OCI-LY1 (cell line): ENCODE results near the gene OR2F1.

Experiments used
- H2AFZ ChIP-seq: fragments of 200-600 bp; sonication (generic), shearing (Covaris generic); 2 replicates; pipeline ENCODE4 v1.6.0; 2014; ENCODE audit warnings: antibody characterized with exemption, mild to moderate bottlenecking, low read length
- H3F3A ChIP-seq: fragments of 200-600 bp; sonication (generic), shearing (Covaris generic); 2 replicates; pipeline ENCODE4 v1.6.0; 2014; ENCODE audit warnings: mild to moderate bottlenecking, antibody characterized with exemption, low read length, moderate library complexity; ENCODE audit not compliant: insufficient read depth
- H3K27ac ChIP-seq: fragments of 200-600 bp; sonication (generic); 2 replicates; pipeline ENCODE4 v1.5.1; 2014; ENCODE audit warnings: low read length, mixed run types, mild to moderate bottlenecking, low read depth; ENCODE audit not compliant: poor library complexity, severe bottlenecking
- H3K27me3 ChIP-seq: fragments of 200-600 bp; sonication (generic); 2 replicates; pipeline ENCODE4 v1.6.0; 2014; ENCODE audit warnings: antibody characterized with exemption, mild to moderate bottlenecking, low read length, moderate library complexity; ENCODE audit not compliant: insufficient read depth
- H3K36me3 ChIP-seq: fragments of 200-600 bp; sonication (generic); 2 replicates; pipeline ENCODE4 v1.6.1; 2014; ENCODE audit warnings: mild to moderate bottlenecking, antibody characterized with exemption, low read length, moderate library complexity, mixed read lengths; ENCODE audit not compliant: insufficient read depth
- H3K4me1 ChIP-seq: fragments of 200-600 bp; sonication (generic); 2 replicates; pipeline ENCODE4 v1.5.1; 2014; ENCODE audit warnings: mild to moderate bottlenecking, low read length, moderate library complexity; ENCODE audit not compliant: insufficient read depth, severe bottlenecking
- H3K4me2 ChIP-seq: fragments of 200-600 bp; sonication (generic), shearing (Covaris generic); 2 replicates; pipeline ENCODE4 v1.6.1; 2014; ENCODE audit warnings: low read length
- H3K4me3 ChIP-seq: fragments of 200-600 bp; sonication (generic); 2 replicates; pipeline ENCODE4 v1.5.1; 2014; ENCODE audit warnings: low read length, low read depth, mild to moderate bottlenecking, mixed read lengths; ENCODE audit not compliant: poor library complexity, severe bottlenecking
- H3K79me2 ChIP-seq: fragments of 200-600 bp; shearing (Covaris generic); 2 replicates; pipeline ENCODE4 v1.6.1; 2016; ENCODE audit warnings: mixed run types, low read length, mixed read lengths; ENCODE audit not compliant: insufficient read depth
- H3K9ac ChIP-seq: fragments of 200-600 bp; sonication (generic), shearing (Covaris generic); 2 replicates; pipeline ENCODE4 v1.6.1; 2014; ENCODE audit warnings: mild to moderate bottlenecking, low read length, mixed read lengths
- H3K9me2 ChIP-seq: fragments of 200-600 bp; sonication (generic), shearing (Covaris generic); 2 replicates; pipeline ENCODE4 v1.6.1; 2014; ENCODE audit warnings: low read depth, mild to moderate bottlenecking, low read length, mixed read lengths
- H3K9me3 ChIP-seq: fragments of 200-600 bp; shearing (Covaris generic); 2 replicates; pipeline ENCODE4 v1.6.1; 2014; ENCODE audit warnings: low read length, mixed read lengths
- H4K20me1 ChIP-seq: fragments of 200-600 bp; sonication (generic), shearing (Covaris generic); 2 replicates; pipeline ENCODE4 v1.6.0; 2016; ENCODE audit warnings: mild to moderate bottlenecking, low read length; ENCODE audit not compliant: insufficient read depth
- EZH2 ChIP-seq: fragments of 200-600 bp; sonication (generic), shearing (Covaris generic); IDR thresholded peaks from 2 replicates; pipeline ENCODE4 v1.8.0; 2017; ENCODE audit warnings: borderline replicate concordance, mixed run types, mild to moderate bottlenecking, antibody characterized with exemption, low read length, moderate library complexity, mixed read lengths
- TF ChIP-seq, protein P1 (sequence below): fragments of 200-600 bp; sonication (generic), shearing (Covaris generic); IDR thresholded peaks from 2 replicates; pipeline ENCODE4 v1.5.1; 2017; ENCODE audit warnings: mild to moderate bottlenecking, antibody characterized with exemption, low read length, moderate library complexity, mixed read lengths

The OR2F1 gene

DNA sequence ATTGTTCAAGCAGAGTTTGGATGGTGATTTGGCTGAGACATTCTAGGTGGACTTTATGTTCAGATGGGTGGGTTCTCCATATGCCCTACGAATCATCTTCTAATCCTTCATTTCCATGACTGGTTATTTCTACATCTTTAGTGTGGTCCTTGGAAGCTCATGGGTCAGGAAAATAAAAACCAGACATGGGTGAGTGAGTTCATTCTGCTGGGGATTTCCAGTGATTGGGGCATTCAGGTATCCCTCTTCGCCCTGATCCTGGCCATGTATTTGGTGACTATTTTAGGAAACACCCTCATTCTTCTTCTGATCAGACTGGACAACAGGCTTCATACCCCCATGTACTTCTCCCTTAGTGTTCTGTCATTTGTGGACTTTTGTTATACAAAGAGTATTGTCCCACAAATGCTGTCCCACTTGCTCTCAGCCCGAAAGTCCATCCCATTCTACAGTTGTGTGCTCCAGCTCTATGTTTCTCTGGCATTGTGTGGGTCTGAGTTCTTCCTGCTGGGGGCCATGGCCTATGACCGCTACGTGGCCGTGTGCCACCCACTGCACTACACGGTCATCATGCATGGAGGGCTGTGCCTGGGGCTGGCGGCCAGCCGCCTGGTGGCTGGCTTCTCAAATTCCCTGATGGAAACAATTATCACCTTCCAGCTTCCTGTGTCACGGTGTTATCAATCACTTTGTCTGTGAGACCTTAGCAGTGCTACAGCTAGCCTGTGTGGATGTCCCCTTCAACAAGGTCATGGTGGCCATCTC is 26.3 kb downstream of the OR2F1 start:
- no peaks in the 10 kb centered on the region for H3F3A ChIP-seq
- no peaks in the 10 kb centered on the region for H3K36me3 ChIP-seq
- H3K27me3 ChIP-seq = no peaks in the 10 kb centered on the region
- no peaks in the 10 kb centered on the region for H3K4me1 ChIP-seq
- H3K9me2 ChIP-seq = no peaks in the 10 kb centered on the region
- no peak overlapping the region for H2AFZ ChIP-seq
- no peak overlapping the region for H3K4me3 ChIP-seq
- no peaks in the 10 kb centered on the region for H3K9me3 ChIP-seq
- no peaks in the 10 kb centered on the region for H4K20me1 ChIP-seq
- H3K4me2 ChIP-seq = no peak overlapping the region
- H3K9ac ChIP-seq = no peak overlapping the region
- H3K27ac ChIP-seq = no peak overlapping the region
- no peaks in the 10 kb centered on the region for H3K79me2 ChIP-seq
- TF ChIP-seq EZH2 = no peak
- TF ChIP-seq, protein P1, sequence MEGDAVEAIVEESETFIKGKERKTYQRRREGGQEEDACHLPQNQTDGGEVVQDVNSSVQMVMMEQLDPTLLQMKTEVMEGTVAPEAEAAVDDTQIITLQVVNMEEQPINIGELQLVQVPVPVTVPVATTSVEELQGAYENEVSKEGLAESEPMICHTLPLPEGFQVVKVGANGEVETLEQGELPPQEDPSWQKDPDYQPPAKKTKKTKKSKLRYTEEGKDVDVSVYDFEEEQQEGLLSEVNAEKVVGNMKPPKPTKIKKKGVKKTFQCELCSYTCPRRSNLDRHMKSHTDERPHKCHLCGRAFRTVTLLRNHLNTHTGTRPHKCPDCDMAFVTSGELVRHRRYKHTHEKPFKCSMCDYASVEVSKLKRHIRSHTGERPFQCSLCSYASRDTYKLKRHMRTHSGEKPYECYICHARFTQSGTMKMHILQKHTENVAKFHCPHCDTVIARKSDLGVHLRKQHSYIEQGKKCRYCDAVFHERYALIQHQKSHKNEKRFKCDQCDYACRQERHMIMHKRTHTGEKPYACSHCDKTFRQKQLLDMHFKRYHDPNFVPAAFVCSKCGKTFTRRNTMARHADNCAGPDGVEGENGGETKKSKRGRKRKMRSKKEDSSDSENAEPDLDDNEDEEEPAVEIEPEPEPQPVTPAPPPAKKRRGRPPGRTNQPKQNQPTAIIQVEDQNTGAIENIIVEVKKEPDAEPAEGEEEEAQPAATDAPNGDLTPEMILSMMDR = no peak

DNA sequence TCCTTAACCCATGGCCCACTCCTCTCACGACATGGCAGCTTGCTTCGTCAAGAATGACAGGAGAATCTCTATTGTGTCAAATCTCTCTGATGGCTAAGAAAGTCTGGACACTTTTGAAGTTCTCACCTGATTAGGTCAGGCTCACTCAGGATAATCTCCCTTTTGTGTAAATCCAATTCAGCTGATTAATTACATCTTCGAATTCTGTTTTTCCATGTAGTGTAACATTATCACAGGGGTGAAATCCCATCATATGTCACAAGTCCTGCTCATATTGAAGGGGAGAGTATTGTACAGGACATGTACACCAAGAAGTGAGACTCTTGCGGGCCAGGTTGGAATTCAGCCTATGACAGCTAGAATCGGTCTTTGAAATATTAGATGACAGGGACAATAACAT is 29.3 kb downstream of the OR2F1 start:
- no peak overlapping the region for H3K4me3 ChIP-seq
- H2AFZ ChIP-seq = no peak overlapping the region
- H3K4me2 ChIP-seq = no peak overlapping the region
- H3K9me2 ChIP-seq = no peaks in the 10 kb centered on the region
- no peak overlapping the region for H3K27ac ChIP-seq
- H3K27me3 ChIP-seq = no peaks in the 10 kb centered on the region
- no peaks in the 10 kb centered on the region for H3K9me3 ChIP-seq
- no peaks in the 10 kb centered on the region for H3K4me1 ChIP-seq
- H3K9ac ChIP-seq = no peak overlapping the region
- H4K20me1 ChIP-seq = no peaks in the 10 kb centered on the region
- H3F3A ChIP-seq = no peaks in the 10 kb centered on the region
- H3K79me2 ChIP-seq = no peaks in the 10 kb centered on the region
- no peaks in the 10 kb centered on the region for H3K36me3 ChIP-seq
- TF ChIP-seq, protein P1 = no peak
- TF ChIP-seq EZH2 = no peak

DNA sequence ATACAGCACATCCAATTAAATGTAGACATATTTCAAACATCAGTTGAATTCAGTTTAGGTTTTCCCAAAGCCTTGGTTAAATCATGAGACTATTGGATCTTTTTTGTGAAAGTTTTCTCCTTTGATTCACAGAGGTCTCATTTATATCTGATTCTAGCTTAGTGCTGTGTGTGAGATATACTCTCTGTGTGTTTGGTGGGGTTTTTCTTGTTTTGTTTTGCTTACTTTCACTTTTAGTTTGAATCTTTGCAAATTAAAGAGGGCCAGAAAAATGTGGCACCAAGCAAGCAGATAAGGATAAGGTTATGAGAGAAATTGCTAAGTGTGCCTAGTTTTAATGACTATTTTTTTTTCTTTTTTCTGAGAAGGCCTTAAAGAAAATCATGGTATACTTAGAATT is 32.9 kb downstream of the OR2F1 start:
- Histone ChIP-seq H3K27me3 (no peaks in the 10 kb centered on the region), H3K79me2 (no peaks in the 10 kb centered on the region), H3K9ac (no peak overlapping the region), H4K20me1 (no peaks in the 10 kb centered on the region), H3K4me2 (no peak overlapping the region), H3K9me2 (no peaks in the 10 kb centered on the region), H2AFZ (no peak overlapping the region), H3K36me3 (no peaks in the 10 kb centered on the region), H3K4me1 (no peaks in the 10 kb centered on the region), H3F3A (no peaks in the 10 kb centered on the region), H3K4me3 (no peak overlapping the region), H3K9me3 (no peaks in the 10 kb centered on the region), H3K27ac (no peak overlapping the region)
- TF ChIP-seq EZH2 = no peak
- TF ChIP-seq, protein P1 = no peak
